HG02852 (cell line): ENCODE data around the gene GSTM5.
"Not testable (repeated sequence)": the region's sequence is repeated elsewhere in the genome, so short reads cannot be mapped to it uniquely, and the experiment has no call there.

Experiments used
- ATAC-seq: cut with Tn5 transposase; IDR thresholded peaks from one replicate; pipeline ENCODE4 v1.9.1; 2021; ENCODE audit warnings: mild to moderate bottlenecking, moderate library complexity; ENCODE audit not compliant: unreplicated experiment

Gene GSTM5

GRCh38 chr1:109711593-109712320 lies at the start of gene GSTM5:
Gene GSTM5 (plus strand): TSS chr1:109712251. CDS start chr1:109712313, 62 bp downstream.
- ATAC-seq, result not testable (repeated sequence)

DNA sequence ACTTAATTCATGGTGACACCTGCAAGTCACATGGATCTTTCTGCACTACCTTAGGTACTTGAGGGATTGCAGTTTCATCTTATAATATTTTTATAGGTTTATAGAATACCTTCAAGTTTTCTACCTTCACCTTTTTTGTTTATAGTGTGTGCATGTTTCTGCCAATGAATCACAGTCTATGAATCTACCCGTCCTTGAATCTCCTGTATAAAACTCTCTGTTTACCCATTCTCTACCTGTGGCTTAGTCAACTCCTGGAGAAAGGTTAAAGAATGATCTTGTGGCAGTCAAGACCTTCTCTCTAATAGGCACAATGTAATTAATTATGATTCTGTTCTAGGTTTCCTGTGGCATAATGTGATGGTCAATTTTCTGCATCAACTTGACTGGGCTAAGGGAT lies 47.4 kb upstream of the GSTM5 start:
- no peak for ATAC-seq

DNA sequence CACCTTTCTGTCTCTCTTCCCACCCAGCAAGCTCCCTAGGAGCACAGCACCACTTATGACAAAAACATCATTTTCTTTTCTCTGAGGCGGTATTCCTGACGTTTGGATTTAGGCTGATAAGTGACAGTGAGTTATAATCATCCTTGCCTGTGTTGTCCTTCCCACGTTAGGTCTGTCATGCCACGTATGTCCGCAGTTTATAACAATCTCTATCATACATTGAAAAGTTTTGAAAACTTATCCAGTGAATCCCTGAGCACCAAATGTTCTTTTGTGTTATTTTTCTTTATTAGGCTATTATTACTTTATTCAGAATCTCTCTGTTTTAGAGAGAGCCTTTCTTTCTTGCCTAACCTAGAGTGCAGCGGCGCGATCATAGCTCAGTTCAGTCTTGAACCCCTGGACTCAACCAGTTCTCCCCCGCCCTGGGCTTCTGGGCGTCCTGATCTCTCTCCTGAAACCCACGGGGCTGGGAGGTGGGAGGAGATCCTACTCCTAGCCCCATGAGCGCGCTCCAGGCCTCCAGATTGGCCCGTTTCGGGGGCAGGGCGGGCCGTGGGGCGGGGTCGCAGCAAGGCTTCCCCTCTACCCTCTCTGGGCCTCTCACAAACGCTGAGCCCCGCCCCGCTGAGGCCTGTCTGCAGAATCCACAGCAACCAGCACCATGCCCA lies 44.5 kb upstream of the GSTM5 start, which contains the start of gene GSTM2:
TSS of gene GSTM2 (plus strand) at position 606 of the 671 bp plus-strand sequence. CDS start at position 665, 59 bp downstream.
- peak; percentile 95 for ATAC-seq

GRCh38 chr1:109668123-109668775 lies 43.8 kb upstream of the GSTM5 start:
- peak; percentile 25 for ATAC-seq

GRCh38 chr1:109669246-109669948 lies 42.7 kb upstream of the GSTM5 start:
- no peak for ATAC-seq

DNA sequence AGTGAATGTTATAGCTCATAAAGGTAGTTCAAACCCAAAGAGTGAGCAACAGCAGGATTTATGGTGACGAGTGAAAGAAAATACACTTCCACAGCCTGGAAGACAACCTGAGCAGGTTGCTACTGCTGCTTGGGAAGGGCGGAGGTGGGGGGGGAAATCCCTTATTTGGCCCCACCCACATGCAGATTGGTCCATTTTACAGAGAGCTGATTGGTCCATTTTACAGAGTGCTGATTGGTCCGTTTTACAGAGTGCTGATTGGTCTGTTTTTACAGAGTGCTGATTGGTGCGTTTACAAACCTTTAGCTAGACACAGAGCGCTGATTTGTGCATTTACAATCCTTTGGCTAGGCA lies 42.1 kb upstream of the GSTM5 start:
- ATAC-seq, result not testable (repeated sequence)

DNA sequence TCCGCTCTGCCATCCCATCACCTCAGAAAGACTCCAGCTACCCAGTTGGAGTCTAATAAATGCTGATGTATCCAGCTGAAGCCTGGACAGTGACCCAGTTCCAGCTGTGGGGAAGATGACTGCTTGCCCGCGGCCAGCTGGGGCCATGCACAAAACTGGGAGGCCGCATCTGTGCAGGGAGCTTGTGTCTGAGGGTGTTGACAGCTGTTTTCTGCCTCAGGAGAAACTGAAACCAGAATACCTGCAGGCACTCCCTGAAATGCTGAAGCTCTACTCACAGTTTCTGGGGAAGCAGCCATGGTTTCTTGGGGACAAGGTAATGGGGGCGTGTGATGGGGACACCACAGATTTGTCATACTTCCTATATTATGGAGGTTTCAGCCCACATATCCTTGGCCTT lies 41.0 kb upstream of the GSTM5 start:
- ATAC-seq, result no peak

- not testable (repeated sequence) for ATAC-seq
These were observed 38.2 kb upstream of the GSTM5 start for GRCh38 chr1:109673861-109674260.

GRCh38 chr1:109676683-109677381 lies 35.2 kb upstream of the GSTM5 start:
- ATAC-seq, result not testable (repeated sequence)

GRCh38 chr1:109677459-109677858 lies 34.6 kb upstream of the GSTM5 start:
- no peak for ATAC-seq

DNA sequence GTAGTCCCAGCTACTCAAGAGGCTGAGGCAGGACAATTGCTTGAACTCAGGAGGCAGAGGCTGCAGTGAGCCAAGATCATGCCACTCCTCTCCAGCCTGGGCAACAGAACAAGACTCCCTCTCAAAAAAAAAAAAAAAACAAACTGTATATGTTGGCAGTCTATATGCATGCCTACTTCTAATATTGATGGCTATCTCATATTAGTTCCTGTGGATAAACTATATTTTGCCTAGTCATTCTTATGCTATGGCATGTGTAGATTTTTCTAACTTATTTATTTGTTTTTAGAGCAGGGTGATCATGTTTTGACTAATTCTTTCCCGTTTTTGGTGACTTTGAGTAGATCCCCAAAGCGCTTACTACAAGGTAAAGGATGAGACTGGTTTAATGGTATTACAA lies 33.4 kb upstream of the GSTM5 start:
- ATAC-seq, result not testable (repeated sequence)

DNA sequence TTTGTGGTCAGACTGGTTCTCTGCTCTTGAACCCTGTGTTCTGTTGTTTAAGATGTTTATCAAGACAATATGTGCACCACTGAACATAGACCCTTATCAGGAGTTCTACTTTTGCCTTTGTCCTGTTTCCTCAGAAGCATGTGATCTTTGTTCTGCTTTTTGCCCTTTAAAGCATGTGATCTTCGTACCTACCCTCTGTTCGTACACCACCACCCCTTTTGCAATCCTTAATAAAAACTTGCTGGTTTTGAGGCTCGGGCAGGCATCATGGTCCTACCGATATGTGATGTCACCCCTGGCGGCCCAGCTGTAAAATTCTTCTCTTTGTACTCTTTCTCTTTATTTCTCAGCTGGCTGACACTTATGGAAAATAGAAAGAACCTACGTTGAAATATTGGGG lies 27.3 kb upstream of the GSTM5 start:
- ATAC-seq, result not testable (repeated sequence)

DNA sequence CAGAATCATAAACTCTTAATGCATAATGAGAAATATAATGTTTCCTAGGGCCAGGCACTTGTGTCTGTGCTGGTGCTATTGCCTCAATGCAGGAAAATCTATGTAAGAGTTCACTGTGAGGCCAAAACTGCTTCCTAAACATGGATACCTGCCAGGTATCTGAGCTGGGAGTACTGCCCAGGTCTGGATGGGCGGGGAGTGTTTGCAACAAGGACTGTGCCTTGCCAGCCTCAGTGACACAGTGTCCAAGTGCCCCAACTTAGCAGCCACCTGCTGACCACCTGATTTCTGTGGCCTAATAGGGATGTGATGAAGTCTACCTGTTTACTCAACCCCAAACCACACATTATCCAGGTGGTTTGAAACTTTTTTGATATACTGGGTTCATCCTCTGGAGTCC lies 26.7 kb upstream of the GSTM5 start:
- not testable (repeated sequence) for ATAC-seq

DNA sequence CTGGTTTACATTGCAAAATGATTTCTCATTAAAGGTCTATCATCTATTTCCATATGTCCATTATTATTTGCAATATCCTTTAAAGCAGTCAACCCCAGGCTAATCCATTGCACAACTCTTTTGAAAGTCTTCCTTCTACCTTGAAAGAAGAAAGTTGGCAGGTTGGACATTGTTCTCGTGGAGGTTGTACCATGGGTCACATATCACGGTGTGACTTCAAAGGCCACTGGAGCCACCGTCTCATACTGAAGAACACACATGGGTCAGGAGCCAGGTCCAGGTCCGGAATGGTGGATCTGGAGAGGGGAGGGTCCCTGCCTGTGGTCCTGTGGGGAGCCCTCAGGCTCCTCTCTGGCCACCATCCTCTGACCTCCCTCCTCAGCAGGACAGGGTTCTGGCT lies 26.2 kb upstream of the GSTM5 start:
- not testable (repeated sequence) for ATAC-seq

GRCh38 chr1:109687109-109687508 lies 24.9 kb upstream of the GSTM5 start:
- ATAC-seq, result peak; percentile 17

DNA sequence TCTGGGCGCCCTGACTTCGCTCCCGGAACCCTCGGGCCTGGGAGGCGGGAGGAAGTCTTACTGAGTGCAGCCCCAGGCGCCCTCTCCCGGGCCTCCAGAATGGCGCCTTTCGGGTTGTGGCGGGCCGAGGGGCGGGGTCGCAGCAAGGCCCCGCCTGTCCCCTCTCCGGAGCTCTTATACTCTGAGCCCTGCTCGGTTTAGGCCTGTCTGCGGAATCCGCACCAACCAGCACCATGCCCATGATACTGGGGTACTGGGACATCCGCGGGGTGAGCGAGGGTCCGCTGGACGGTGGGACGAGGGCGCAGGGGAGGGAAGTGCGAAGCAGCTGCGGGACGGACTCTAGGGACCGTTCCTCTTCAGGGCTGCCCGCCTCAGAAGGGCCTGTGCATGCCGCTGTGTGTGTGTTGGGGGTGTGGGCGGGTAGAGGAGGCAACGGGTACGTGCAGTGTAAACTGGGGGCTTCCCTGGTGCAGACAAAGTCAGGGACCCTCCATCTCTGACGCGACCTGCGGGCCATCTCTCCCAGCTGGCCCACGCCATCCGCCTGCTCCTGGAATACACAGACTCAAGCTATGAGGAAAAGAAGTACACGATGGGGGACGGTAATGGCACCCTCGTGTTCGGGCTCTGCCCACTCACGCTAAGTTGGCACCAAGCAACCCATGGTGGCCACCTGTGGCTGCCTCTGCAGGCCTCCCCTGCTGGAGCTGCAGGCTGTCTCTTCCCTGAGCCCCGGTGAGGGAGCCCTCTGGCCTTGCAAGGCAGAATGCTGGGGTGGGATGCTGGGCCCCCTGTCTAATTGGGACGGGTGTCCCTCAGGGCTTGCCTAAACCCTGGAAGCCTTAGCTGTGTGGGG lies 24.2 kb upstream of the GSTM5 start, which contains the start of gene GSTM1:
TSS of gene GSTM1 (plus strand) at position 177 of the 859 bp plus-strand sequence. CDS start at position 234, 57 bp downstream.
- peak; percentile 98 for ATAC-seq

GRCh38 chr1:109689844-109690405 lies 22.1 kb upstream of the GSTM5 start:
- no peak for ATAC-seq

GRCh38 chr1:109691759-109692158 lies 20.3 kb upstream of the GSTM5 start:
- ATAC-seq, result no peak

GRCh38 chr1:109694400-109694799 lies 17.7 kb upstream of the GSTM5 start:
- ATAC-seq, result not testable (repeated sequence)
